Measurements from ENCODE around the gene PKDCC.

PKDCC gene

GRCh38 chr2:42045848-42046748 is 1.7 kb upstream of the PKDCC start:
- H3K27ac ChIP-seq, result peak overlapping the region; percentile 33
- no peak for TF ChIP-seq CTCF (conservative IDR thresholded peaks at IDR 0.05)

GRCh38 chr2:42046819-42047487 is 868 bp upstream of the PKDCC start:
- no peak for TF ChIP-seq CTCF (conservative IDR thresholded peaks at IDR 0.05)
- H3K27ac ChIP-seq, result peak overlapping the region; percentile 33

- TF ChIP-seq CTCF (conservative IDR thresholded peaks at IDR 0.05), result no peak
- H3K27ac ChIP-seq, result peak overlapping the region; percentile 77
Measured at GRCh38 chr2:42048299-42049220, 739 bp downstream of the PKDCC start.

- no peak for TF ChIP-seq CTCF (conservative IDR thresholded peaks at IDR 0.05)
- H3K27ac ChIP-seq, result no peak overlapping the region; the same call in 1 of the 2 replicates
Measured at GRCh38 chr2:42049221-42050009, 1.6 kb downstream of the PKDCC start.

GRCh38 chr2:42050010-42050702 is 2.3 kb downstream of the PKDCC start:
- no peak overlapping the region for H3K27ac ChIP-seq
- TF ChIP-seq CTCF (conservative IDR thresholded peaks at IDR 0.05), result no peak

GRCh38 chr2:42050703-42051542 is 3.1 kb downstream of the PKDCC start:
- no peak overlapping the region for H3K27ac ChIP-seq
- no peak for TF ChIP-seq CTCF (conservative IDR thresholded peaks at IDR 0.05)

Measured in VCaP (cell line).